Superior temporal gyrus (tissue), 1 donor: ENCODE measurements around the gene TOR3A.
"Not testable (repeated sequence)": the region's sequence is repeated elsewhere in the genome, so short reads cannot be mapped to it uniquely, and the experiment has no call there.

Source experiments
- DNase-seq: peaks from one replicate; pipeline ENCODE4 v3.0.0-alpha.2; 2016; ENCODE audit errors: extremely low spot score

The TOR3A gene, protein sequence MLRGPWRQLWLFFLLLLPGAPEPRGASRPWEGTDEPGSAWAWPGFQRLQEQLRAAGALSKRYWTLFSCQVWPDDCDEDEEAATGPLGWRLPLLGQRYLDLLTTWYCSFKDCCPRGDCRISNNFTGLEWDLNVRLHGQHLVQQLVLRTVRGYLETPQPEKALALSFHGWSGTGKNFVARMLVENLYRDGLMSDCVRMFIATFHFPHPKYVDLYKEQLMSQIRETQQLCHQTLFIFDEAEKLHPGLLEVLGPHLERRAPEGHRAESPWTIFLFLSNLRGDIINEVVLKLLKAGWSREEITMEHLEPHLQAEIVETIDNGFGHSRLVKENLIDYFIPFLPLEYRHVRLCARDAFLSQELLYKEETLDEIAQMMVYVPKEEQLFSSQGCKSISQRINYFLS

GRCh38 chr1:179081687-179082332, at the start of gene TOR3A:
TSS of gene TOR3A (plus strand) at chr1:179082070. CDS start at chr1:179082129, 59 bp downstream.
- peak; percentile 90 for DNase-seq

- DNase-seq = no peak
Measured at GRCh38 chr1:179034720-179035119, 47.1 kb upstream of the TOR3A start.

- DNase-seq = no peak
Measured at GRCh38 chr1:179036844-179037465, 44.9 kb upstream of the TOR3A start.

GRCh38 chr1:179038528-179039281, 43.2 kb upstream of the TOR3A start:
- no peak for DNase-seq

DNA sequence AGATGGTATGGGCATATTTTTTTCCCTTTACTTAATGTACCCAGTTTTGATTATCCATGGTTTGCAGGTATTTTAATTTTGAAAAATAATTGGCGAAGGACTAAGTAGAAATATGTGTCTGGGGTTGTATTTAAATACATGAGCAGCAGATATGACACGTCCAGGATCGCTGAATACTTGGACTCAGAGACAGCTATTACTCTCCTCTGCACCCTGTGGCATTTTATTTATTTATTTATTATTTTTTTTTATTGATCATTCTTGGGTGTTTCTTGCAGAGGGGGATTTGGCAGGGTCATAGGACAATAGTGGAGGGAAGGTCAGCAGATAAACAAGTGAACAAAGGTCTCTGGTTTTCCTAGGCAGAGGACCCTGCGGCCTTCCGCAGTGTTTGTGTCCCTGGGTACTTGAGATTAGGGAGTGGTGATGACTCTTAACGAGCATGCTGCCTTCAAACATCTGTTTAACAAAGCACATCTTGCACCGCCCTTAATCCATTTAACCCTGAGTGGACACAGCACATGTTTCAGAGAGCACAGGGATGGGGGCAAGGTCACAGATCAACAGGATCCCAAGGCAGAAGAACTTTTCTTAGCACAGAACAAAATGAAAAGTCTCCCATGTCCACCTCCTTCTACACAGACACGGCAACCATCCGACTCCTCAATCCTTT, 42.2 kb upstream of the TOR3A start:
- DNase-seq = not testable (repeated sequence)

GRCh38 chr1:179040175-179040551, 41.7 kb upstream of the TOR3A start:
- not testable (repeated sequence) for DNase-seq

DNA sequence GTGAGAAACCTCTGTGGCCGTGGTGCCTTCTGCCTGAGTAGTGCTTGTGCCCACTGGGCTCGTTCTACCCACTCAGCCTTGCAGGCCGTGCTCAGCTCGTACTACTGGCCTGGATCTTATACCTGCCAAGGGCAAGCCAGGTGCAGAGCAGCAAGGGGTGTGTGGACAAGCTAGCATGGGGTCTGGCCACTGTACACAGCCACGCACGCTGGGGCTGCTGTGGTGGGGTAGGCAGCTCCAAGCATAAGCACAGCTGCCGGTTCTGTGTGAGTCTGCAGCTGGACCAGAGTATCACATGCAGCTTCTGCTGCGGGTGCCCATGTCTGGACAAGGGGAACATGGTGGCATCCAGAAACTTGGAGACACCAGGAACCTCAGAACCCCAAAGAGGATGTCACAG, 39.8 kb upstream of the TOR3A start:
- no peak for DNase-seq

GRCh38 chr1:179042700-179043099, 39.2 kb upstream of the TOR3A start:
- DNase-seq = no peak

- no peak for DNase-seq
Measured at GRCh38 chr1:179043266-179043665, 38.6 kb upstream of the TOR3A start.

- DNase-seq = no peak
Measured at GRCh38 chr1:179043907-179044306, 38.0 kb upstream of the TOR3A start.

DNA sequence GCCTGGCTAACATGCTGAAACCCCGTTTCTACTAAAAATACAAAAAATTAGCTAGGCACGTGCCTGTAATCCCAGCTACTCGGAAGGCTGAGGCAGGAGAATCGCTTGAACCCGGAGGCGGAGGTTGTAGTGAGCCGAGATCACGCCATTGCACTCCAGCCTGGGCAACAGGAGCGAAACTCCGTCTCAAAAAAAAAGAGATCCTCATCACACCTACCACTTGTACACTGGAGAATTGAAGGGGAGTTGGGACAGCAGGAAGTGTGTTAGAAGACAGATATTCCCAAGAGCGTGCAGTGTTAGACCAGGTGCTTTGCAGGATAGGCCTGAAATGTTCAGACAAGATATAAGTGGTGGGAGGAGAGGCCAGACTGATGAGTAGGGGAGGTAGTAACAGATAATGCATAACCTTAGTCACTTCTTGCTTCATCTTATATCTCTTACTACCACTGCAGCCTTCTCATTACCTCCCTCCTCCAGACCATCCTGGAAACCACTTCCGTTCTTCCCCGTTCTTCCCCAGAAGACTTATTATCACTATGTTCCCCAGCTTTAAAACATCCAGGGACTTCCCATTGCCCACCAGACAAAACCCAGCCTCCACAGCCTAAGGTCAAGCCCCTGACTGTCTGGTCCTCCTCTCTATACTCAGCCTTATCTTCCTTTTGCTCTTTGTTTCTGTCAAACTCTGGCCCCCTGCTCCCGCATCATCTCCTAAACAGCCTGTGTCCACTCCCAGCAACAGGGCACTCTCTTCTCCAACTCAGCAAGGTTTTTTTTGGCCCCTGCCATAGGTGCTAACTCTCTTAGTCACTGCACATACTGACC, 34.8 kb upstream of the TOR3A start:
- no peak for DNase-seq

DNA sequence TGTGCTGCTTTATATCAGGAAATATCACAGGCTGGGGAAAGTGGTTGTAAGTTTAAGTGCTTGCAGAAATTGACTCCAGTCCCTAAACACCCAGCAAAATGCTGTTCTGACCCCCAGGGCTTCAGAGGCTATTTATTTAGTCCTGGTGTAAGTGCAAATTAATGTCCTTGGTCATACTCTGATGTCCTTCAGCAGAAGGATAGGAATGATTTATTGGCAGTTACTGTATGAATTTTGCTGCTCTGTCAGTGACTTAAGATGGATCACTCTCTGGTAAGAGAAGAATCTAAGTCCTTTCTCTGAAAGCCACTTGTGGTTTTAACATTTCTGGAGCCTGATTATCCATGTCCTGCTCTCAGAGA, 34.3 kb upstream of the TOR3A start:
- DNase-seq = no peak

DNA sequence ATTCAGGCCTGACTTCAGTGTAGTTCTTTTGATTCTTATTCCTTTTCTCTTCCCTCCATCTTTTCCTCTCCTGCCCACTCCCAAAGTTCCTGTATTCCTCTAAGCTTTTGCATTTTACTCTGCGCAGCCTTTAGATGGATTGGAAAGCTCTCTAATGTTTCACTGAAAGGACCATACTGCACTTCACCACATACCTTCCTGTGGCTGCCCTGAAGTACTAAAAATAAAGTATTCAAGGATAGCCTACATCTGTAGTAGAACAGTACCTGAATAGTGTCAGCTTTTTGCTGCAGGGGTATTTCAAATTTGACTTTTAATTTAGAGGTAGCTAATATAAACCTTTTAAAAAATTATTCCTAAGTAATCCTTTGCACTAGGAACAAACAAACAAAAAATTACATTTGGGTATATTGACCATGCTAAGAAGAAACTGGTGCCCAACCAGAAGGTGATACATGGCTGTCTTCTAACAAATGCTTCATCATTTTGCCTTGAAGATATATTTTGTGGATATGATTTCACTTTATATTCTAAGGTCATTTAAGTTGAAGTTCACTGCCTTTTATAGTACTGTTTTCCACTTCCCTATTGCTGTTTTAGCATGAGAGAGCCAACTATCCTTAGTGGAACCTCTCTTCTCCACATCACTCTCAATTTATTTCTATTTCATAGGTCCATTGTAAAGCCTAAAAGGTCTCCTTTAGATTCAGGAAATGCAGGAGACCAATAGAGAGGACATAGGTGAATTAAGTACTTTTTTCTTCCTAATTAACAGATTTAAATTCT, 33.3 kb upstream of the TOR3A start:
- no peak for DNase-seq

GRCh38 chr1:179052776-179053175, 29.1 kb upstream of the TOR3A start:
- DNase-seq = no peak

GRCh38 chr1:179053486-179053885, 28.4 kb upstream of the TOR3A start:
- peak; percentile 40 for DNase-seq

GRCh38 chr1:179055937-179056336, 25.9 kb upstream of the TOR3A start:
- no peak for DNase-seq

GRCh38 chr1:179058487-179059483, 23.1 kb upstream of the TOR3A start:
- no peak for DNase-seq

DNA sequence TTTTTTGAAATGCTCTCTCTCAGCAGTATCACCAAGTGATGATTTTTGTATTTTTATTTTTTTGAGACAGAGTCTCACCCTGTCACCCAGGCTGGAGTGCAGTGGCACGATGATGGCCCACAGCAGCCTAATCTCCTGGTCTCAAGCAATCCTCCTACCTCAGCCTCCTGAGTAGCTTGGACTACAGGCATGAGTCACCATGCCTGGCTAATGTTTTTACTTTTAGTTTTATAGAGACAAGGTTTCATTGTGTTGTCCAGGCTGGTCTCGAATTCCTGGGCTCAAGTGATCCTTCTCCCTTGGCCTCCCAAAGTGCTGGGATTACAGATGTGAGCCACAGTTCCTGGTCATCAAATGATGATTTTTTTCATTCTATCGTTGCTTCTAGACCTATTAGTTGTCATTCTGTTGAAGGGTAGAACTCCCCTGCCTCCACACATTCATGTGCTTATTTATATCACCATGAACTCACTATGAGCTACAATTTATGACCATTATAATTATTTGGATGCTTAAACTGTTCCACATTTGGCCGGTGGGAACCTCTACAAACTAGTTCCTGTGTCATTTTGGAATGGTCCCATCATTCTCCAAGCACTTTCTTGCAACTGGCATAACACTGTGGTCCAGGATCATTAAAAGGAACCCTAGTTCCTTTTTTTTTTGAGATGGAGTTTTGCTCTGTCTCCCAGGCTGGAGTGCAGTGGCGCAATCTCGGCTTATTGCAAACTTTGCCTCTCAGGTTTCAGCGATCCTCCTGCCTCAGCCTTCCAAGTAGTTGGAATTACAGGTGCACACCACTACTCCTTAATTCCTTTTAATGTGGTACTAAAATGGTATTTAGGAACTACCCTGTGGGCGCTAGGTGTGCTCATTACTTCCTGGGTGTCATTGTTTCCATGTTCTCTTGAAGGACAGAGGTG, 20.2 kb upstream of the TOR3A start:
- DNase-seq = no peak
